Ovary (tissue), 9 donors: ENCODE measurements around the gene HYI. TPM values are rescaled to one million over a fixed set of nuclear protein-coding genes. Genes with fewer than 3 reads are reported as not detected.
A peak's percentile ranks its signal among the peaks of the same experiment; 100 is the strongest.

ENCODE experiments used
- DNase-seq, 5 donors: peaks; one replicate each; pipeline ENCODE4 v3.0.0-alpha.2; 2019 to 2020
- H3K27ac ChIP-seq, 2 donors: fragments of 200-600 bp; one replicate each; pipeline versions ENCODE4 v1.5.1 to v1.8.0; 2019 to 2022
- H3K27me3 ChIP-seq: fragments of 200-600 bp; one replicate; pipeline ENCODE4 v1.8.0; 2022
- H3K36me3 ChIP-seq: fragments of 200-600 bp; sonication (generic); one replicate; pipeline ENCODE4 v1.5.1; 2019
- H3K4me1 ChIP-seq: one replicate; pipeline ENCODE4 v1.8.1; 2013; ENCODE audit warnings: mild to moderate bottlenecking, moderate library complexity; ENCODE audit not compliant: insufficient read depth
- H3K4me3 ChIP-seq: fragments of 200-600 bp; sonication (generic); one replicate; pipeline ENCODE4 v1.5.1; 2017
- H3K9me3 ChIP-seq, 2 donors: fragments of 200-600 bp in 1 of 2; sonication (generic) in 1 of 2; one replicate each; pipeline versions ENCODE4 v1.5.1 to v1.8.1; 2013 to 2019; ENCODE audit warnings: mild to moderate bottlenecking in 1 of 2, moderate library complexity in 1 of 2
- CTCF ChIP-seq, 3 donors: fragments of 450-650 bp in 2 of 3; fragments of 200-600 bp in 1 of 3; IDR thresholded peaks; one replicate each; pipeline versions ENCODE4 v1.5.1 to v1.8.0; 2016 to 2022; ENCODE audit warnings: antibody characterized with exemption in 3 of 3, mild to moderate bottlenecking in 1 of 3
- EP300 ChIP-seq: sonication (generic); formaldehyde crosslinking; IDR thresholded peaks from one replicate; pipeline ENCODE4 v1.6.1; 2017; ENCODE audit warnings: antibody characterized with exemption
- POLR2A ChIP-seq: fragments of 450-650 bp; IDR thresholded peaks from one replicate; pipeline ENCODE4 v1.6.1; 2017; ENCODE audit warnings: antibody characterized with exemption, mild to moderate bottlenecking, moderate library complexity
- WGBS, 3 donors: extraction: QIAGEN DNeasy Blood & Tissue Kit in 1 of 3; methylation state at CpG; one replicate each; pipeline versions ENCODE4 v1.1.5 to v1.1.7; 2013 to 2017; 5-methylcytosine and 5-hydroxymethylcytosine counted together
- intact Hi-C, 4 donors: fragments of 100-400 bp; cut with DNase I; formaldehyde crosslinking; loops; one replicate each; pipeline versions ENCODE4 v1.11.0 to v1.15.1; 2022 to 2023
- polyA plus RNA-seq, 2 donors: library from polyadenylated mRNA; stranded (reverse); fragments of 200-250 nt in 1 of 2; fragments of 350-450 nt in 1 of 2; fragmentation: Illumina TruSeq in 1 of 2; extraction: RNeasy Lipid Tissue Mini Kit (QIAGEN cat#74804) in 1 of 2; gene quantifications; one replicate each; pipeline ENCODE4 v1.2.3, GENCODE V29; 2013 to 2014
- total RNA-seq, 7 donors: library from RNA; depleted of rRNA in 2 of 7; stranded (reverse); fragments of >200 nt in 2 of 7; fragmentation: NEBNext Ultra II Directional in 3 of 7; extraction: Animal tissue kit (Norgen Biotek cat#: 25700) in 3 of 7; gene quantifications; one replicate each; pipeline versions ENCODE4 v1.1.0 to v1.2.4, GENCODE V29; 2016 to 2023
- donor health status: DM: no; HTN: no; CAD: no; lungs with moderate emphysema.
- donor health status: DM: no; HTN: no; CAD: no.
- donor health status: Bipolar disorder and iron deficiency.
- donor health status: DM: yes; HTN: yes; CAD: no.
- donor health status: DM: no; HTN: no; CAD: no.
- donor health status: DM: yes; HTN: yes; CAD: no.

HYI gene
- total and polyA plus RNA-seq, 9 donors, result 16.6 to 94.4 (median 77.2) TPM

- TF ChIP-seq POLR2A (no peak), CTCF (IDR thresholded peaks at IDR 0.05) (no peak), EP300 (no peak)
- intact Hi-C loops, result no loop called here
- no peak for DNase-seq
- no peaks in the 10 kb centered on the region for H3K36me3 ChIP-seq
- peak overlapping the region in 1 of 2 donors; percentile 55 for H3K27ac ChIP-seq
- H3K27me3 ChIP-seq, result no peaks in the 10 kb centered on the region
- no peaks in the 10 kb centered on the region for H3K9me3 ChIP-seq
- no peak overlapping the region for H3K4me3 ChIP-seq
- 56 to 75% (median 60%) methylated on average over 3 of the region's 3 CpGs for WGBS, 3 donors
- H3K4me1 ChIP-seq, result peaks cover 13% of the 10 kb centered on the region
Observed at GRCh38 chr1:43436371-43436770, 17.4 kb downstream of the HYI start.

- H3K27ac ChIP-seq, result peak overlapping the region; percentile 16 to 55
- H3K4me3 ChIP-seq, result no peak overlapping the region
- H3K36me3 ChIP-seq, result no peaks in the 10 kb centered on the region
- no peaks in the 10 kb centered on the region for H3K27me3 ChIP-seq
- DNase-seq, result peak in 3 of 5 donors; percentile 55 to 75 (median 60)
- TF ChIP-seq EP300 (no peak), CTCF (IDR thresholded peaks at IDR 0.05) (no peak), POLR2A (no peak)
- intact Hi-C loops, result no loop called here
- 38 to 45% (median 38%) methylated on average over 14 of the region's 14 CpGs for WGBS, 3 donors
- no peaks in the 10 kb centered on the region for H3K9me3 ChIP-seq
- peaks cover 9% of the 10 kb centered on the region for H3K4me1 ChIP-seq
Observed at GRCh38 chr1:43435146-43436145, 18.3 kb downstream of the HYI start.

- Histone ChIP-seq H3K27me3 (no peaks in the 10 kb centered on the region), H3K27ac (no peak overlapping the region), H3K9me3 (no peaks in the 10 kb centered on the region), H3K4me3 (no peak overlapping the region), H3K4me1 (peaks cover 5% of the 10 kb centered on the region), H3K36me3 (no peaks in the 10 kb centered on the region)
- intact Hi-C loops, result no loop called here
- 89 to 91% (median 91%) methylated on average over 7 of the region's 7 CpGs for WGBS, 3 donors
- no peak for TF ChIP-seq CTCF (IDR thresholded peaks at IDR 0.05)
- no peak for TF ChIP-seq EP300
- no peak for TF ChIP-seq POLR2A
- peak in 2 of 5 donors; percentile 12 to 13 for DNase-seq
Observed at GRCh38 chr1:43434256-43434655, 19.5 kb downstream of the HYI start.

- Histone ChIP-seq H3K36me3 (no peaks in the 10 kb centered on the region), H3K4me1 (peaks cover 5% of the 10 kb centered on the region), H3K4me3 (no peak overlapping the region), H3K9me3 (no peaks in the 10 kb centered on the region), H3K27me3 (no peaks in the 10 kb centered on the region), H3K27ac (no peak overlapping the region)
- no peak for TF ChIP-seq CTCF (IDR thresholded peaks at IDR 0.05)
- TF ChIP-seq EP300, result no peak
- no peak for TF ChIP-seq POLR2A
- DNase-seq, result peak in 1 of 5 donors; percentile 17
- 78 to 88% (median 86%) methylated on average over 5 of the region's 5 CpGs for WGBS, 3 donors
- intact Hi-C loops, result no loop called here
Observed at GRCh38 chr1:43432907-43433306, 20.8 kb downstream of the HYI start.
